HG03196 (cell line): Measurements from ENCODE around the gene SORCS2.

Experiments used
- ATAC-seq: cut with Tn5 transposase; IDR thresholded peaks from one replicate; pipeline ENCODE4 v1.9.1; 2021; ENCODE audit not compliant: unreplicated experiment

The SORCS2 gene

GRCh38 chr4:7333801-7334421, 141.6 kb downstream of the SORCS2 start:
- ATAC-seq: no peak

GRCh38 chr4:7334521-7335275, 142.4 kb downstream of the SORCS2 start:
- no peak for ATAC-seq

- no peak for ATAC-seq
Observed at GRCh38 chr4:7335344-7336066, 143.2 kb downstream of the SORCS2 start.

- ATAC-seq: no peak
Observed at GRCh38 chr4:7336067-7336569, 143.8 kb downstream of the SORCS2 start.

GRCh38 chr4:7336732-7337131, 144.4 kb downstream of the SORCS2 start:
- no peak for ATAC-seq

GRCh38 chr4:7337196-7338058, 145.1 kb downstream of the SORCS2 start:
- ATAC-seq: no peak

- no peak for ATAC-seq
Observed at GRCh38 chr4:7338059-7338452, 145.7 kb downstream of the SORCS2 start.

GRCh38 chr4:7338876-7339623, 146.7 kb downstream of the SORCS2 start:
- ATAC-seq: no peak

- no peak for ATAC-seq
Observed at GRCh38 chr4:7339751-7340552, 147.6 kb downstream of the SORCS2 start.

GRCh38 chr4:7340553-7341433, 148.5 kb downstream of the SORCS2 start:
- no peak for ATAC-seq

GRCh38 chr4:7341491-7342222, 149.3 kb downstream of the SORCS2 start:
- no peak for ATAC-seq

GRCh38 chr4:7342223-7343080, 150.1 kb downstream of the SORCS2 start:
- no peak for ATAC-seq

GRCh38 chr4:7343081-7343655, 150.8 kb downstream of the SORCS2 start:
- no peak for ATAC-seq

- ATAC-seq: no peak
Observed at GRCh38 chr4:7343950-7344349, 151.6 kb downstream of the SORCS2 start.

- ATAC-seq: no peak
Observed at GRCh38 chr4:7344636-7345155, 152.4 kb downstream of the SORCS2 start.

- no peak for ATAC-seq
Observed at GRCh38 chr4:7347981-7348380, 155.6 kb downstream of the SORCS2 start.
